ENCODE data around the gene MVB12B.

The MVB12B gene

DNA sequence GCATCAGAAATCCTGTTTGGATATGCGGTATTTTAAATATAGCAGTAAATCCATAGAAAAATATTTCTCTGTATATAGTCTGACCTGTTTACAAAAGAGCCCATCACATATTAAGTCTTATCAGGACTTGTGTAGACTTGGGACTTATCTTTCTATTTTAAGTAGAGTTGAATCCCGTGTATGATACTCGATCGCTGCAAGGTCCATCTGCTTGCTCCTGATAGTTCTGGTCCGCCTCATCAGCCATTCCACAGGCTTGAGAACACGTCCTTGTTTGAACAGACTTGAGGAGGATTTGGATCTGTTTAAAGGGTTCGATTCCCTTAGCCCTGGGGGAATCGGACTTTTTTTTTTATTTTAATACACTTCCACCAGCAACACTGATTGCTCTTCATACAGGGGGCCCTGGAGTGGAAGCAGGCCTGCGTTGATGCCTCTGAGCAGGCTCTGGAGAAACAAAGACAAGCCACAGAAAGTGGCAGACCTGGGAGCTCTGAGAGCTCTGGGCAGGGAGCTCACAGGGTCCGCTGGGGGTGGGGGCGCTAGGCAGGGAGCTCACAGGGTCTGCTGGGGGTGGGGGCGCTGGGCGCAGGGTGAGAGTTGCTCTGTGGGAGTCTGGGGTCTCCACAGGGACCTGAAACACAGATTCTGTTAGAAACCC, 112.2 kb downstream of the MVB12B start:
- no peak overlapping the region for H3K4me3 ChIP-seq (ENCODE audit: insufficient read depth, low read depth, low read length)
- no peaks in the 10 kb centered on the region for H3K9me3 ChIP-seq (ENCODE audit: control insufficient read depth, low read length)
- H3K27ac ChIP-seq (ENCODE audit: insufficient read depth, low read depth, low read length, poor library complexity, severe bottlenecking): no peak overlapping the region
- WGBS, 2 experiments: 91% methylated on average over 12 to 13 of the region's 13 CpGs
- no peaks in the 10 kb centered on the region for H3K27me3 ChIP-seq (ENCODE audit: control insufficient read depth, insufficient read depth, low read length, poor library complexity, severe bottlenecking)
- peaks cover 54% of the 10 kb centered on the region for H3K4me1 ChIP-seq (ENCODE audit: control insufficient read depth, insufficient read depth, low read length)
- H3K36me3 ChIP-seq (ENCODE audit: control insufficient read depth, insufficient read depth, low read length): no peaks in the 10 kb centered on the region

GRCh38 chr9:126439402-126439765, 112.8 kb downstream of the MVB12B start:
- H3K4me1 ChIP-seq (ENCODE audit: control insufficient read depth, insufficient read depth, low read length): peaks cover 54% of the 10 kb centered on the region
- no peak overlapping the region for H3K27ac ChIP-seq (ENCODE audit: insufficient read depth, low read depth, low read length, poor library complexity, severe bottlenecking)
- no peaks in the 10 kb centered on the region for H3K9me3 ChIP-seq (ENCODE audit: control insufficient read depth, low read length)
- H3K4me3 ChIP-seq (ENCODE audit: insufficient read depth, low read depth, low read length): no peak overlapping the region
- H3K27me3 ChIP-seq (ENCODE audit: control insufficient read depth, insufficient read depth, low read length, poor library complexity, severe bottlenecking): no peaks in the 10 kb centered on the region
- H3K36me3 ChIP-seq (ENCODE audit: control insufficient read depth, insufficient read depth, low read length): no peaks in the 10 kb centered on the region
- WGBS, 2 experiments: 93 to 95% methylated on average over 4 of the region's 5 CpGs

DNA sequence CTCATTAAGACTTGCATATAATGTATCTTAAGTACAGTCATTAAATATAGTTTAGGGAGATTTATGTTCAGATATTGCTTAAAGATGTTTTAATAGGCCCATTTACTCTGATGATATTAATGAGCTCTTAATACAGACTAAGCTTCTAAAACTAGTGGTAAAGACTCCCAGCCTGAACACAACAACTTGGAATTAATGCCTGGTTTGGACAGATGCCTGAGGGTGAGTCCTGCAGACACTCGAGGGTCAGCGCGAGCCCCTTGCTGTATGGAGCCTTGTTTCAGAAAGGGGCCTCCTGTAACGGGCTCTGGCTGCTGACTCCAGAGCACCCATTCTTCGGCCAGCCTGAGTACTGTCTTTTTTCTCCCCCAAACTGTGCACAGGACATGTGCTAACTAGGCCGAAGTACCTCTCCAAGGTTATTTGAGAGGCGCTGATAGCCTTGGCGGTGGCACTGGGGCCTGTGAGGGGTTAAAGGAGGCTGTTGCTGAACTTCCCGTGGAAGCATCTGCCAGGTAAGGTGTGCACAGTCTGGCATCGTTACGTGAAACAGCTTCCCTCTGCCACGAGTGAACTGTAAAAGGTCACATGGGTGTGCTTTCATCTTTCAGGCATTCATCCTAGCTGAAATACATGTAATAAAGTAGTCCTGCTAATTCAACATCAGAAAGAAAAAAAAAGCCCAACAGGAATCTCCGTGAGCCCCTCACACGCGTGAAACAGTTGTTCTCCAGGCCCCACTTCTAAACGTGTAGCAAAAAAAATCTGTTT, 113.4 kb downstream of the MVB12B start:
- Histone ChIP-seq H3K4me1 (ENCODE audit: control insufficient read depth, insufficient read depth, low read length) (peaks cover 54% of the 10 kb centered on the region), H3K4me3 (ENCODE audit: insufficient read depth, low read depth, low read length) (no peak overlapping the region), H3K27ac (ENCODE audit: insufficient read depth, low read depth, low read length, poor library complexity, severe bottlenecking) (peak overlapping the region; percentile 71), H3K27me3 (ENCODE audit: control insufficient read depth, insufficient read depth, low read length, poor library complexity, severe bottlenecking) (no peaks in the 10 kb centered on the region), H3K9me3 (ENCODE audit: control insufficient read depth, low read length) (no peaks in the 10 kb centered on the region), H3K36me3 (ENCODE audit: control insufficient read depth, insufficient read depth, low read length) (no peaks in the 10 kb centered on the region)
- 91 to 93% methylated on average over 16 of the region's 16 CpGs for WGBS, 2 experiments

DNA sequence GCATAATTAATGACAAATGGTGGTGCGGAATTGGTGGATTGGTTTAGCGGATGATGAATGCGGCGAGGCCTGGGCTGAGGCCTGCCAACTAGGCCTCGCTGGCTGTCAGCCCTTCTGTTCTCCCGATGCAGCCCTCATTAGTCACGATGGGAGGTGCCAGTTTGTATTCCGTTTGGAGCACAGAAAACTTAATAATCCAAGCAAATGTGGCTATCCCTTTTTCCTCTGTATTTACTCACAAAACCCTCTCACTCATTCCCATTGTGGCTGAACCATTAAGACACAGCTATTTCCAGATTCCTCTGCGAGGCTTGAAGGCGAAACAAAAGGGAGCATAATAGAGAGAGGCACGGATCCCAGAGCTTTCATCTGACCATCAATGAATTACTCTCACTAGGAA, 114.3 kb downstream of the MVB12B start:
- Histone ChIP-seq H3K27me3 (ENCODE audit: control insufficient read depth, insufficient read depth, low read length, poor library complexity, severe bottlenecking) (no peaks in the 10 kb centered on the region), H3K9me3 (ENCODE audit: control insufficient read depth, low read length) (no peaks in the 10 kb centered on the region), H3K27ac (ENCODE audit: insufficient read depth, low read depth, low read length, poor library complexity, severe bottlenecking) (peak overlapping the region; percentile 71), H3K36me3 (ENCODE audit: control insufficient read depth, insufficient read depth, low read length) (no peaks in the 10 kb centered on the region), H3K4me1 (ENCODE audit: control insufficient read depth, insufficient read depth, low read length) (peaks cover 48% of the 10 kb centered on the region), H3K4me3 (ENCODE audit: insufficient read depth, low read depth, low read length) (no peak overlapping the region)
- WGBS, 2 experiments: 45 to 54% methylated on average over 11 of the region's 11 CpGs

DNA sequence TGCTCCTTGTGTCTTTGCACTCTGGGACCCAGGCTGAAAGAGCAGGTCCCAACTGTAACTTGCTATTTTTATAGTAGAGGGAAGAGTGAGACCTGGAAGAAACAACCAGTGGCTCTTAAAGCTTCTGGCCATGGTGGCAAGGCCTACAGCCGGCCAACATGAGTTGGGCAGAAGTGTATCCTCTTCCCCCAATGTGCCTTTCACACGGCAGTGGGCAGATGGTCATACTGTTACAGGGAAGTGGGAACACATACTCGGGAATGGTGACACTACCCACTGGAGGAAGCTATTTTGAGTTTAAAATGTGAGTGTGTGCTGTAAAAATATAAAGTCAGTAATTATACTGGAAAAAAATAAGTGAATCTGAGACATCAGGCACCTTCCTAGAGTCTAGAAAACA, 116.0 kb downstream of the MVB12B start:
- Histone ChIP-seq H3K4me3 (ENCODE audit: insufficient read depth, low read depth, low read length) (no peak overlapping the region), H3K27ac (ENCODE audit: insufficient read depth, low read depth, low read length, poor library complexity, severe bottlenecking) (no peak overlapping the region), H3K4me1 (ENCODE audit: control insufficient read depth, insufficient read depth, low read length) (peaks cover 31% of the 10 kb centered on the region), H3K27me3 (ENCODE audit: control insufficient read depth, insufficient read depth, low read length, poor library complexity, severe bottlenecking) (no peaks in the 10 kb centered on the region), H3K9me3 (ENCODE audit: control insufficient read depth, low read length) (no peaks in the 10 kb centered on the region), H3K36me3 (ENCODE audit: control insufficient read depth, insufficient read depth, low read length) (no peaks in the 10 kb centered on the region)
- 96 to 98% methylated on average over 3 of the region's 3 CpGs for WGBS, 2 experiments

- no peaks in the 10 kb centered on the region for H3K9me3 ChIP-seq (ENCODE audit: control insufficient read depth, low read length)
- H3K27me3 ChIP-seq (ENCODE audit: control insufficient read depth, insufficient read depth, low read length, poor library complexity, severe bottlenecking): no peaks in the 10 kb centered on the region
- H3K4me3 ChIP-seq (ENCODE audit: insufficient read depth, low read depth, low read length): no peak overlapping the region
- 59 to 60% methylated on average over 3 of the region's 3 CpGs for WGBS, 2 experiments
- H3K27ac ChIP-seq (ENCODE audit: insufficient read depth, low read depth, low read length, poor library complexity, severe bottlenecking): no peak overlapping the region
- peaks cover 29% of the 10 kb centered on the region for H3K4me1 ChIP-seq (ENCODE audit: control insufficient read depth, insufficient read depth, low read length)
- no peaks in the 10 kb centered on the region for H3K36me3 ChIP-seq (ENCODE audit: control insufficient read depth, insufficient read depth, low read length)
Measured at GRCh38 chr9:126443144-126443543, 116.5 kb downstream of the MVB12B start.

GRCh38 chr9:126448136-126448535, 121.5 kb downstream of the MVB12B start:
- Histone ChIP-seq H3K36me3 (ENCODE audit: control insufficient read depth, insufficient read depth, low read length) (no peaks in the 10 kb centered on the region), H3K27me3 (ENCODE audit: control insufficient read depth, insufficient read depth, low read length, poor library complexity, severe bottlenecking) (no peaks in the 10 kb centered on the region), H3K27ac (ENCODE audit: insufficient read depth, low read depth, low read length, poor library complexity, severe bottlenecking) (no peak overlapping the region), H3K4me1 (ENCODE audit: control insufficient read depth, insufficient read depth, low read length) (peaks cover 6% of the 10 kb centered on the region), H3K9me3 (ENCODE audit: control insufficient read depth, low read length) (no peaks in the 10 kb centered on the region), H3K4me3 (ENCODE audit: insufficient read depth, low read depth, low read length) (no peak overlapping the region)
- 90 to 92% methylated on average over 2 of the region's 2 CpGs for WGBS, 2 experiments

- Histone ChIP-seq H3K36me3 (ENCODE audit: control insufficient read depth, insufficient read depth, low read length) (no peaks in the 10 kb centered on the region), H3K4me1 (ENCODE audit: control insufficient read depth, insufficient read depth, low read length) (peaks cover 10% of the 10 kb centered on the region), H3K27ac (ENCODE audit: insufficient read depth, low read depth, low read length, poor library complexity, severe bottlenecking) (no peak overlapping the region), H3K4me3 (ENCODE audit: insufficient read depth, low read depth, low read length) (no peak overlapping the region), H3K9me3 (ENCODE audit: control insufficient read depth, low read length) (no peaks in the 10 kb centered on the region), H3K27me3 (ENCODE audit: control insufficient read depth, insufficient read depth, low read length, poor library complexity, severe bottlenecking) (no peaks in the 10 kb centered on the region)
- WGBS, 2 experiments: 91% methylated on average over 14 of the region's 14 CpGs
Measured at GRCh38 chr9:126448865-126449577, 122.4 kb downstream of the MVB12B start.

DNA sequence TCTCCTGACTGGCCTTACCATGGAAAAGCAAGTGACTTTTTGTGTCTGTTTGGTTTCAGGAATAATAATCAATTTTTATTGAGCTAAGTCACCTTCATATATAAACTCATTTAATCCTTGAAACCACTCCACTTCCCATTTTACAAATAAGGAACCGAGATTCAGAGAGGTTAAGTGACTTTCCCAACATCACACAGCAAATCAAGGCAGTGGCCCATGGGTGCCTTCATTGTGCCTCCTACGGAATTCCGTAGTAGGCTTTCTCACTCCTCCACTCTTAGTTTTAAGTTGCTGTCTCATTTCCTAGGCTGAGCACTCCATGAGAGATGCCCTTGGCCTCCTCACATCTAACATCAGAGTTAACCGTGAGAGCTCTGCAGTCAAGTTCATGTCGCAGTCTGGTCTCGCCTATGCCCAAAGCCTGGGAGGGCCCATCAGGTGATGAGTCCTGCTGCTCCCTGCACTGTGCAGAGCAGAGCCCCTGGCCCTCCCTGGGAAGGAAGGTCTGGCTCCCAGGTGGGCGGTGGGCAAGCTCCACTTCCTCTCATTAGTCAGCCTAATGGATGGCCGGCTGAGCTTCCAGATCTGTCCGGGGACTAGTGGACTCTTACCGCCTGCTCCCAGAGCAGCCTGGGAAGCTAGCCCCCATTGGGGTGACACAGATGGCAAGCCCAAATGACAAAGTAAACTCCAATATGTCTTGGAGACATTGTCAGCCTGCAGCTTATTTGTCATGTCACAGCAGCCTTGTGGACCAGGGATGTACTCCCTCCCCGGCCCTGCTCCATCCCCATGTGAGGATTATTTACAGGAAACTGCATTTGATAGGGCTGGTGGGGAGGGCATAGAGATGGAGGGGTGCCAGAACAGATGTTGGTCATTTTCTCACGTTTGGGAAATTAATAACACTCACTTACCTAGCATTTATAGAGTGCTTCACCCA, 123.4 kb downstream of the MVB12B start:
- Histone ChIP-seq H3K27me3 (ENCODE audit: control insufficient read depth, insufficient read depth, low read length, poor library complexity, severe bottlenecking) (no peaks in the 10 kb centered on the region), H3K27ac (ENCODE audit: insufficient read depth, low read depth, low read length, poor library complexity, severe bottlenecking) (no peak overlapping the region), H3K4me3 (ENCODE audit: insufficient read depth, low read depth, low read length) (no peak overlapping the region), H3K9me3 (ENCODE audit: control insufficient read depth, low read length) (no peaks in the 10 kb centered on the region), H3K4me1 (ENCODE audit: control insufficient read depth, insufficient read depth, low read length) (peaks cover 17% of the 10 kb centered on the region), H3K36me3 (ENCODE audit: control insufficient read depth, insufficient read depth, low read length) (no peaks in the 10 kb centered on the region)
- 92 to 94% methylated on average over 12 of the region's 12 CpGs for WGBS, 2 experiments
